ENCODE data around the gene ATF7IP. TPM values are rescaled to one million over a fixed set of nuclear protein-coding genes. Genes with fewer than 3 reads are reported as not detected.

The ATF7IP gene
- polyA plus RNA-seq, 1 of the 3 experiments (the other 2 are of a cell fraction), result 2.8 TPM

GRCh38 chr12:14394317-14395073 is 29.0 kb downstream of the ATF7IP start:
- TF ChIP-seq TEAD4 (IDR thresholded peaks at IDR 0.05; ENCODE audit: borderline replicate concordance, insufficient read depth), result no peak
- no peak for TF ChIP-seq SMC3 (IDR thresholded peaks at IDR 0.05; ENCODE audit: low read depth, low read length)
- TF ChIP-seq TCF12 (IDR thresholded peaks at IDR 0.05), result peak; percentile 65
- TF ChIP-seq RFX5 (IDR thresholded peaks at IDR 0.05; ENCODE audit: low read length), result no peak
- TF ChIP-seq MXI1 (IDR thresholded peaks at IDR 0.05; ENCODE audit: low read depth, low read length), result no peak
- peak; percentile 7; the same call in 1 of the 2 replicates for TF ChIP-seq RAD21 (IDR thresholded peaks at IDR 0.05; ENCODE audit: low read length)
- TF ChIP-seq EP300 (IDR thresholded peaks at IDR 0.05; ENCODE audit: borderline replicate concordance in 1 of 2, low read depth in 1 of 2, low read length in 1 of 2), result peak; percentile 21 to 49; a peak in 3 of 4 replicates
- TF ChIP-seq SIN3A (IDR thresholded peaks at IDR 0.05; ENCODE audit: borderline replicate concordance, low read depth, low read length), result no peak
- TF ChIP-seq FOSL2 (IDR thresholded peaks at IDR 0.05; ENCODE audit: borderline replicate concordance, low read depth), result no peak
- TF ChIP-seq IRF3 (IDR thresholded peaks at IDR 0.05; ENCODE audit: low read depth, low read length), result no peak
- no peak for TF ChIP-seq USF2 (IDR thresholded peaks at IDR 0.05; ENCODE audit: borderline replicate concordance, low read depth, low read length)
- TF ChIP-seq PBX3 (IDR thresholded peaks at IDR 0.05), result peak; percentile 44; the same call in 1 of the 2 replicates
- TF ChIP-seq CTCF (IDR thresholded peaks at IDR 0.05), result peak; percentile 28; the same call in 1 of the 2 replicates
- 0 out of 2 replicates have a peak, but pooled peaks have one; percentile 20 for TF ChIP-seq MAX (IDR thresholded peaks at IDR 0.05; ENCODE audit: low read depth)
- 0 out of 2 replicates have a peak, but pooled peaks have one; percentile 27 for TF ChIP-seq TAF1 (IDR thresholded peaks at IDR 0.05; ENCODE audit: borderline replicate concordance, low read depth, low read length)
- TF ChIP-seq GATA2 (CRISPR knock-in tag; IDR thresholded peaks at IDR 0.05), result no peak
- peak; percentile 18; the same call in 1 of the 2 replicates for TF ChIP-seq NFIC (IDR thresholded peaks at IDR 0.05; ENCODE audit: borderline replicate concordance)
- no peak for TF ChIP-seq POLR2AphosphoS5 (IDR thresholded peaks at IDR 0.05; ENCODE audit: low read depth, low read length)
- TF ChIP-seq RXRA (IDR thresholded peaks at IDR 0.05; ENCODE audit: borderline replicate concordance, low read depth), result no peak
- TF ChIP-seq CHD2 (IDR thresholded peaks at IDR 0.05; ENCODE audit: low read length, partially characterized antibody), result peak; percentile 30
- no peak for TF ChIP-seq GABPA (IDR thresholded peaks at IDR 0.05; ENCODE audit: low read depth)
- TF ChIP-seq JUND (IDR thresholded peaks at IDR 0.05), result peak; percentile 55
- TF ChIP-seq FOXM1 (IDR thresholded peaks at IDR 0.05; ENCODE audit: low read depth), result no peak
- no peak for TF ChIP-seq NRF1 (IDR thresholded peaks at IDR 0.05; ENCODE audit: low read depth, low read length)
- TF ChIP-seq YY1 (IDR thresholded peaks at IDR 0.05; ENCODE audit: low read depth), result peak; percentile 54; the same call in 1 of the 2 replicates
- no peak for TF ChIP-seq USF1 (IDR thresholded peaks at IDR 0.05; ENCODE audit: borderline replicate concordance, low read depth)
- no peak for TF ChIP-seq EZH2phosphoT487 (IDR thresholded peaks at IDR 0.05; ENCODE audit: borderline replicate concordance, low read depth)
- Histone ChIP-seq H3K27ac (ENCODE audit: low read depth in 2 of 2, low read length in 1 of 2) (peak overlapping the region; percentile 58 to 95), H3K9me3 (peaks cover 15% of the 10 kb centered on the region; the same call in 1 of the 2 replicates), H2AFZ (ENCODE audit: low read depth) (peak overlapping the region; percentile 25; the same call in 1 of the 2 replicates), H3K79me2 (ENCODE audit: insufficient read depth) (peaks cover 84% of the 10 kb centered on the region), H3K36me3 (replicated peaks in 1 of 2; ENCODE audit: control insufficient read depth in 1 of 2, insufficient read depth in 2 of 2, low read length in 1 of 2) (peaks cover 2 to 18% of the 10 kb centered on the region in 2 experiments), H3K4me1 (ENCODE audit: control insufficient read depth in 1 of 2, insufficient read depth in 2 of 2, low read depth in 1 of 2, low read length in 1 of 2) (peaks cover 5 to 22% of the 10 kb centered on the region in 2 experiments; a peak in 2 of 4 replicates), H3F3A (replicated peaks; ENCODE audit: insufficient read depth) (peaks cover 33% of the 10 kb centered on the region), H4K20me1 (ENCODE audit: insufficient read depth) (no peaks in the 10 kb centered on the region), H3K4me3 (ENCODE audit: low read depth in 2 of 2, low read length in 1 of 2) (peak overlapping the region in 1 of 2 experiments; percentile 12; a peak in 1 of 4 replicates), H3K4me2 (peak overlapping the region; percentile 42; the same call in 1 of the 2 replicates), H3K27me3 (ENCODE audit: insufficient read depth) (no peaks in the 10 kb centered on the region), H3K9me2 (no peaks in the 10 kb centered on the region), H3K9ac (peak overlapping the region; percentile 20; the same call in 1 of the 2 replicates)
- peak; percentile 44 for DNase-seq
- ChIA-PET CTCF (interaction anchor here (0.6 to 1.4 kb wide), 6 partner anchors 10 to 156 kb away, joined by 3 to 4 read pairs (median 3); partner anchors contain the start of gene ATF7IP), POLR2A (interaction anchor here (1.9 kb wide), 1 partner anchor 9 kb away, joined by 9 read pairs; no protein-coding TSS in a partner anchor)
- WGBS (ENCODE audit: low lambda C conversion rate), result 8% methylated on average over 3 of the region's 3 CpGs
